ENCODE results near the gene ITSN2. TPM values are rescaled to one million over a fixed set of nuclear protein-coding genes. Genes with fewer than 3 reads are reported as not detected.

Gene ITSN2
- total and polyA plus RNA-seq, 2 donors (not counting 1 experiment from before 2014, with no cell fraction given) = 23.1 to 43.4 TPM

DNA sequence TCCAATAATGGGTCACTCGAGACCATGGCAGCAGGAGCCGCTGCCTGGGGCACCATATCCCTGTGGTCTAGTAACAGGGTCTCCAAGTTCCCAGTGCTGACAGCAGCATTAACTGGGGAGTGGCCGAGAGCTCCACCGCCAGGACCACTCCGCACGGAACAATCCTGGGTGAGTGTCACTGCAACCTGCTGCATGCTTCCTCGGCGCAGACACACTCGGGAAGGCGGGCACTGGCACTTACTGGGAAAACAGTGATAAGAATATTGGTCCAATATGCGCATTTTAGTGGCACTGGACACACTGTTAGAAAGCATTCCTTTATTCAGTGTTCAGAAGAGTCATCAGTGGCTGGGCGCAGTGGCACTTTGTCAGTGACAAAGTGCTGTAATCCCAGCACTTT, 155.8 kb downstream of the ITSN2 start:
- Histone ChIP-seq H3K27me3 (ENCODE audit: control insufficient read depth, insufficient read depth, low read length) (no peaks in the 10 kb centered on the region), H3K4me1 (ENCODE audit: control insufficient read depth, extremely low read depth, insufficient read depth, low read length) (no peaks in the 10 kb centered on the region), H3K4me3 (replicated peaks in 1 of 4; ENCODE audit: control extremely low read depth in 1 of 4, insufficient read depth in 1 of 4, low read depth in 3 of 4, low read length in 4 of 4) (no peak overlapping the region), H3K9me3 (ENCODE audit: control insufficient read depth, insufficient read depth, low read depth, low read length) (no peaks in the 10 kb centered on the region), H3K4me2 (ENCODE audit: extremely low read depth, insufficient read depth, low read length) (no peak overlapping the region), H3K36me3 (ENCODE audit: control insufficient read depth, insufficient read depth, low read length) (peaks cover 6% of the 10 kb centered on the region), H2AFZ (ENCODE audit: low read length) (no peak overlapping the region), H3K9ac (ENCODE audit: insufficient read depth, low read length) (no peak overlapping the region), H3K79me2 (ENCODE audit: control insufficient read depth, insufficient read depth, low read length) (no peaks in the 10 kb centered on the region), H3K27ac (ENCODE audit: insufficient read depth, low read length) (no peak overlapping the region), H4K20me1 (ENCODE audit: control insufficient read depth, extremely low read depth, insufficient read depth, low read length) (no peaks in the 10 kb centered on the region)
- TF ChIP-seq EZH2 (IDR thresholded peaks at IDR 0.05; ENCODE audit: low read length, missing control alignments) = no peak
- no peak for DNase-seq (ENCODE audit: low read depth in 2 of 2)

DNA sequence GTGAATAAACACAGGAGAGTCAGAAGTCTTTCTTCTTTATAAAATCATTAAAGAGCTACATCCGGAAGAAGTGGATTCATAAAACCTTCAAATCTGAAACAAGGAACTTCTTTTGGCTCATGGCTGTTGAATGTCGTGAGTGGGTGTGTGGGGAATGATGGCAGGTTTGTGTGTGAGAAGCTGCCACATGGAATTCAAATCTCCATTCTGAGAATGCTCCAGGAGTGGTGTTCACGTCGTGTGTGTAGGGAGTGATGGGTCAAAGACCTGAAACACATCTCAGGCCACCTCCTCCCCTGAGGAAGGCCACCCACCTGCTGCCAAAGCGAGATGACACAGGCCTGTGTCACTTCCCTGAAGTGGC, 156.6 kb downstream of the ITSN2 start:
- Histone ChIP-seq H3K27me3 (ENCODE audit: control insufficient read depth, insufficient read depth, low read length) (no peaks in the 10 kb centered on the region), H3K4me2 (ENCODE audit: extremely low read depth, insufficient read depth, low read length) (no peak overlapping the region), H3K4me1 (ENCODE audit: control insufficient read depth, extremely low read depth, insufficient read depth, low read length) (no peaks in the 10 kb centered on the region), H2AFZ (ENCODE audit: low read length) (no peak overlapping the region), H4K20me1 (ENCODE audit: control insufficient read depth, extremely low read depth, insufficient read depth, low read length) (no peaks in the 10 kb centered on the region), H3K79me2 (ENCODE audit: control insufficient read depth, insufficient read depth, low read length) (no peaks in the 10 kb centered on the region), H3K27ac (ENCODE audit: insufficient read depth, low read length) (no peak overlapping the region), H3K9ac (ENCODE audit: insufficient read depth, low read length) (no peak overlapping the region), H3K4me3 (replicated peaks in 1 of 4; ENCODE audit: control extremely low read depth in 1 of 4, insufficient read depth in 1 of 4, low read depth in 3 of 4, low read length in 4 of 4) (no peak overlapping the region), H3K36me3 (ENCODE audit: control insufficient read depth, insufficient read depth, low read length) (peaks cover 3% of the 10 kb centered on the region), H3K9me3 (ENCODE audit: control insufficient read depth, insufficient read depth, low read depth, low read length) (no peaks in the 10 kb centered on the region)
- no peak for TF ChIP-seq EZH2 (IDR thresholded peaks at IDR 0.05; ENCODE audit: low read length, missing control alignments)
- TF ChIP-seq, protein P1, sequence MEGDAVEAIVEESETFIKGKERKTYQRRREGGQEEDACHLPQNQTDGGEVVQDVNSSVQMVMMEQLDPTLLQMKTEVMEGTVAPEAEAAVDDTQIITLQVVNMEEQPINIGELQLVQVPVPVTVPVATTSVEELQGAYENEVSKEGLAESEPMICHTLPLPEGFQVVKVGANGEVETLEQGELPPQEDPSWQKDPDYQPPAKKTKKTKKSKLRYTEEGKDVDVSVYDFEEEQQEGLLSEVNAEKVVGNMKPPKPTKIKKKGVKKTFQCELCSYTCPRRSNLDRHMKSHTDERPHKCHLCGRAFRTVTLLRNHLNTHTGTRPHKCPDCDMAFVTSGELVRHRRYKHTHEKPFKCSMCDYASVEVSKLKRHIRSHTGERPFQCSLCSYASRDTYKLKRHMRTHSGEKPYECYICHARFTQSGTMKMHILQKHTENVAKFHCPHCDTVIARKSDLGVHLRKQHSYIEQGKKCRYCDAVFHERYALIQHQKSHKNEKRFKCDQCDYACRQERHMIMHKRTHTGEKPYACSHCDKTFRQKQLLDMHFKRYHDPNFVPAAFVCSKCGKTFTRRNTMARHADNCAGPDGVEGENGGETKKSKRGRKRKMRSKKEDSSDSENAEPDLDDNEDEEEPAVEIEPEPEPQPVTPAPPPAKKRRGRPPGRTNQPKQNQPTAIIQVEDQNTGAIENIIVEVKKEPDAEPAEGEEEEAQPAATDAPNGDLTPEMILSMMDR (conservative IDR thresholded peaks at IDR 0.05 in 1 of 2, IDR thresholded peaks at IDR 0.05 in 1 of 2; ENCODE audit: low read depth in 1 of 2, low read length in 2 of 2) = no peak
- DNase-seq (ENCODE audit: low read depth in 2 of 2) = no peak

DNA sequence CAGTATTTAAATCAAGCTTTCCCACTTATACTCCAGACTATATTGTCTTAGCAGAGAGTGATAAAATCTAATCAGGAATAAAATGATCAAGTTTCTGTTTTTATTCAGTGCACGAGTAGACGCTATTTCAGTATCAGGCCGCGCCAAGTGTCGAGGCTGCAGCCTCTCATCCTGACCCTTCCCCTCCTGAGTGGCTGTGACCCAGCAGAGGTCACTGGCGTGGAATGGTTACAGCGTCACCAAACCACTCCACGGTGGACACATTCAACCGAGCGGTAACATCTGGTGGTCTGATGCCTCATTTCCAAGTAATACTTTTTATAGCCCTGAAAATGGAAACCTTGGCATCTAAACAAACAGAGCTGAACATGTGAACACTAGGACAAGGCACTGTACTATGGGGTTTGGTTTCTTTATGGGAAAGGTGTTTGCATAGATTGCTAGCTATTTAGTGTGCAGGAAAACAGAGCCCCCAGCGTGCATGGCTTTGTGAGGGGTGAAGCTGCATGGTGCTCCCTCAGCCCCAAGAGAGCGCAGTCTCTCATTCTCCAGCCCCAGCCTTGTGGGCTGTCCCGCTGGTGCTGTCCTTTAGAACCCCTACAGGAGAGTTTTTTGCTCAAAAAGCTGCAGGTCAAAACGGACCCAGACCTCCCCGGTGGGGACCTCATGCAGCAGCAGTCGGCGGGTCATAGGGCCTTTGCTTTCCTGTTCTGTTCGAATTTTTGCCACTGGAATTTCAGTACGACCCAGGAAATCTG, 157.1 kb downstream of the ITSN2 start:
- DNase-seq (ENCODE audit: low read depth in 2 of 2) = no peak
- H3K27ac ChIP-seq (ENCODE audit: insufficient read depth, low read length) = no peak overlapping the region
- H4K20me1 ChIP-seq (ENCODE audit: control insufficient read depth, extremely low read depth, insufficient read depth, low read length) = no peaks in the 10 kb centered on the region
- H3K9ac ChIP-seq (ENCODE audit: insufficient read depth, low read length) = no peak overlapping the region
- no peak overlapping the region for H3K4me3 ChIP-seq (replicated peaks in 1 of 4; ENCODE audit: control extremely low read depth in 1 of 4, insufficient read depth in 1 of 4, low read depth in 3 of 4, low read length in 4 of 4)
- H3K27me3 ChIP-seq (ENCODE audit: control insufficient read depth, insufficient read depth, low read length) = no peaks in the 10 kb centered on the region
- no peak for TF ChIP-seq EZH2 (IDR thresholded peaks at IDR 0.05; ENCODE audit: low read length, missing control alignments)
- TF ChIP-seq, protein P1 (conservative IDR thresholded peaks at IDR 0.05 in 1 of 2, IDR thresholded peaks at IDR 0.05 in 1 of 2; ENCODE audit: low read depth in 1 of 2, low read length in 2 of 2) = no peak
- H3K36me3 ChIP-seq (ENCODE audit: control insufficient read depth, insufficient read depth, low read length) = peaks cover 2% of the 10 kb centered on the region
- no peaks in the 10 kb centered on the region for H3K4me1 ChIP-seq (ENCODE audit: control insufficient read depth, extremely low read depth, insufficient read depth, low read length)
- no peaks in the 10 kb centered on the region for H3K9me3 ChIP-seq (ENCODE audit: control insufficient read depth, insufficient read depth, low read depth, low read length)
- H3K4me2 ChIP-seq (ENCODE audit: extremely low read depth, insufficient read depth, low read length) = no peak overlapping the region
- H3K79me2 ChIP-seq (ENCODE audit: control insufficient read depth, insufficient read depth, low read length) = no peaks in the 10 kb centered on the region
- H2AFZ ChIP-seq (ENCODE audit: low read length) = no peak overlapping the region
